ENCODE measurements around the gene IRX4.

Gene IRX4

GRCh38 chr5:1882337-1883119 is at the start of gene IRX4:
Gene IRX4 (minus strand): TSS chr5:1882925. CDS start chr5:1882647, 278 bp downstream.
- POLR2A ChIA-PET = no interaction called here
- CTCF ChIA-PET = interaction anchor here (1.5 kb wide), 1 partner anchor 20 kb away, joined by 4 read pairs; no protein-coding TSS in a partner anchor
- DNase-seq (ENCODE audit: low read depth, low spot score) = no peak
- H3K4me3 ChIP-seq (ENCODE audit: low read depth, low read length) = no peak within 1 kb of the TSS
- TF ChIP-seq, protein P1, sequence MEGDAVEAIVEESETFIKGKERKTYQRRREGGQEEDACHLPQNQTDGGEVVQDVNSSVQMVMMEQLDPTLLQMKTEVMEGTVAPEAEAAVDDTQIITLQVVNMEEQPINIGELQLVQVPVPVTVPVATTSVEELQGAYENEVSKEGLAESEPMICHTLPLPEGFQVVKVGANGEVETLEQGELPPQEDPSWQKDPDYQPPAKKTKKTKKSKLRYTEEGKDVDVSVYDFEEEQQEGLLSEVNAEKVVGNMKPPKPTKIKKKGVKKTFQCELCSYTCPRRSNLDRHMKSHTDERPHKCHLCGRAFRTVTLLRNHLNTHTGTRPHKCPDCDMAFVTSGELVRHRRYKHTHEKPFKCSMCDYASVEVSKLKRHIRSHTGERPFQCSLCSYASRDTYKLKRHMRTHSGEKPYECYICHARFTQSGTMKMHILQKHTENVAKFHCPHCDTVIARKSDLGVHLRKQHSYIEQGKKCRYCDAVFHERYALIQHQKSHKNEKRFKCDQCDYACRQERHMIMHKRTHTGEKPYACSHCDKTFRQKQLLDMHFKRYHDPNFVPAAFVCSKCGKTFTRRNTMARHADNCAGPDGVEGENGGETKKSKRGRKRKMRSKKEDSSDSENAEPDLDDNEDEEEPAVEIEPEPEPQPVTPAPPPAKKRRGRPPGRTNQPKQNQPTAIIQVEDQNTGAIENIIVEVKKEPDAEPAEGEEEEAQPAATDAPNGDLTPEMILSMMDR (IDR thresholded peaks at IDR 0.05; ENCODE audit: insufficient read depth, low read length, missing control alignments) = no peak

DNA sequence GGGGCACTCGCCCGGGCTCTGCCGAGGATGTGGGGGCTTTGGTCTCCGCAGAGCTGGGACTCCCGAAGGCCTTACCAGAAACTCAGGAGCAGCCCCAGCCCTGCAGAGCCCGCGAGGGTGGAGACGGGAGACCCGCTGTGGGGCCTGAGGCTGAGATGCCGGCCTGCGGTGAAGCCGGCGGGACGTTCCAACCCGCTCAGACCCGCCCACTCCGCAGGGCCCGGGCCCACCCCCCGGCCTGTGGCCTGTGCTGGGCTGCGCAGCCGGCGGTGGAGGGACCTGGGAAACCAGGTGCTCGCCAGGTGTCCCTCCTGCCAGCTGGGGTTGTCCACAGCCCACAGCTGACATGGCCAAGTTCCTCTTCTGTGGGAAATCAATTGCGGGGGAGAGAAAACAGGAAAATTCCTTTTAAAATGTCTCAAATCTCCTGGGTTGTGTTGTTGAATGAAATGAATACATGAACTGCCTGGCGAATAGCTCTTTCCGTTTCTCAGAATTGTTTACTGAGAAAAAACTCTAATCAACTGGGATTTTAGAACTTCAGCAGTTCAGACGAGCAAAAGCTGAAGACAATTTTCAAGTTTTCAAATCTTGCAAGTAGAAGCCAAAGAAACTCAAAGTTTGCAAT is 49.0 kb upstream of the IRX4 start:
- no peak overlapping the region for H3K4me3 ChIP-seq (ENCODE audit: low read depth, low read length)
- ChIA-PET POLR2A (no interaction called here), CTCF (no interaction called here)
- no peak for DNase-seq (ENCODE audit: low read depth, low spot score)
- TF ChIP-seq, protein P1 (IDR thresholded peaks at IDR 0.05; ENCODE audit: insufficient read depth, low read length, missing control alignments) = no peak

GRCh38 chr5:1930880-1931603 is 48.3 kb upstream of the IRX4 start:
- no peak for DNase-seq (ENCODE audit: low read depth, low spot score)
- H3K4me3 ChIP-seq (ENCODE audit: low read depth, low read length) = no peak overlapping the region
- POLR2A ChIA-PET = no interaction called here
- CTCF ChIA-PET = no interaction called here
- TF ChIP-seq, protein P1 (IDR thresholded peaks at IDR 0.05; ENCODE audit: insufficient read depth, low read length, missing control alignments) = no peak

- no peak overlapping the region for H3K4me3 ChIP-seq (ENCODE audit: low read depth, low read length)
- TF ChIP-seq, protein P1 (IDR thresholded peaks at IDR 0.05; ENCODE audit: insufficient read depth, low read length, missing control alignments) = no peak
- POLR2A ChIA-PET = no interaction called here
- CTCF ChIA-PET = no interaction called here
- no peak for DNase-seq (ENCODE audit: low read depth, low spot score)
Observed at GRCh38 chr5:1930501-1930879, 47.8 kb upstream of the IRX4 start.

- H3K4me3 ChIP-seq (ENCODE audit: low read depth, low read length) = no peak overlapping the region
- no peak for DNase-seq (ENCODE audit: low read depth, low spot score)
- TF ChIP-seq, protein P1 (IDR thresholded peaks at IDR 0.05; ENCODE audit: insufficient read depth, low read length, missing control alignments) = no peak
- ChIA-PET POLR2A (no interaction called here), CTCF (no interaction called here)
Observed at GRCh38 chr5:1929108-1929991, 46.6 kb upstream of the IRX4 start.
